GM18907 (cell line): ENCODE data around the gene PAPSS1.

Experiments used
- ATAC-seq: cut with Tn5 transposase; IDR thresholded peaks from one replicate; pipeline ENCODE4 v1.9.1; 2021; ENCODE audit warnings: mild to moderate bottlenecking, moderate library complexity; ENCODE audit not compliant: unreplicated experiment

PAPSS1 gene

GRCh38 chr4:107572281-107572680 is 147.8 kb downstream of the PAPSS1 start:
- no peak for ATAC-seq

- no peak for ATAC-seq
Observed at GRCh38 chr4:107570952-107571351, 149.1 kb downstream of the PAPSS1 start.

- no peak for ATAC-seq
Observed at GRCh38 chr4:107564326-107564725, 155.7 kb downstream of the PAPSS1 start.
